A375 (cell line): Measurements from ENCODE around the gene FEV. TPM values are rescaled to one million over a fixed set of nuclear protein-coding genes. Genes with fewer than 3 reads are reported as not detected.

Experiments used
- small RNA-seq: library from RNA; depleted of rRNA; stranded (forward); fragments of <200 nt; gene quantifications from one replicate; pipeline ENCODE3, GENCODE V24; 2014
- total RNA-seq: library from RNA; depleted of rRNA; stranded (reverse); fragments of >200 nt; shearing (Covaris generic); gene quantifications from 2 replicates; pipeline ENCODE4 v1.2.3, GENCODE V29; 2014; rRNA removed

The FEV gene
- not detected in 2 replicates for total RNA-seq

DNA sequence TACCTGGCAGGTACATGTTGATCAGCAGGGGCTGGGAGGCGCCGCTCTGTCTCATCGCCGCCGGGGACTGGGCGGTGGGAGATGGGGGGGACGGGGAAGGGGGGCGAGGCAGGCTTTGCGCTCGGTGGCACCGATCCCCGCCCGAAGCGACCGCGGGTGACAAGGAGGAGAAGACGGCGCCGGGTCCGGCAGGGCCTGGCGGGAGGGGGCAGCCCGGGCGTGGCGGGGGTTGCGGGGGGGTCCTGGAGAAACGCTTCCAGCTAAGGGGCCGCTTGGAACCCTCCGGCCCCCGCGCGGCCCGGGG is at the start of gene FEV:
Gene FEV (minus strand): TSS at position 164 of the 304 bp plus-strand sequence. CDS start 109 bp downstream, at position 55.

DNA sequence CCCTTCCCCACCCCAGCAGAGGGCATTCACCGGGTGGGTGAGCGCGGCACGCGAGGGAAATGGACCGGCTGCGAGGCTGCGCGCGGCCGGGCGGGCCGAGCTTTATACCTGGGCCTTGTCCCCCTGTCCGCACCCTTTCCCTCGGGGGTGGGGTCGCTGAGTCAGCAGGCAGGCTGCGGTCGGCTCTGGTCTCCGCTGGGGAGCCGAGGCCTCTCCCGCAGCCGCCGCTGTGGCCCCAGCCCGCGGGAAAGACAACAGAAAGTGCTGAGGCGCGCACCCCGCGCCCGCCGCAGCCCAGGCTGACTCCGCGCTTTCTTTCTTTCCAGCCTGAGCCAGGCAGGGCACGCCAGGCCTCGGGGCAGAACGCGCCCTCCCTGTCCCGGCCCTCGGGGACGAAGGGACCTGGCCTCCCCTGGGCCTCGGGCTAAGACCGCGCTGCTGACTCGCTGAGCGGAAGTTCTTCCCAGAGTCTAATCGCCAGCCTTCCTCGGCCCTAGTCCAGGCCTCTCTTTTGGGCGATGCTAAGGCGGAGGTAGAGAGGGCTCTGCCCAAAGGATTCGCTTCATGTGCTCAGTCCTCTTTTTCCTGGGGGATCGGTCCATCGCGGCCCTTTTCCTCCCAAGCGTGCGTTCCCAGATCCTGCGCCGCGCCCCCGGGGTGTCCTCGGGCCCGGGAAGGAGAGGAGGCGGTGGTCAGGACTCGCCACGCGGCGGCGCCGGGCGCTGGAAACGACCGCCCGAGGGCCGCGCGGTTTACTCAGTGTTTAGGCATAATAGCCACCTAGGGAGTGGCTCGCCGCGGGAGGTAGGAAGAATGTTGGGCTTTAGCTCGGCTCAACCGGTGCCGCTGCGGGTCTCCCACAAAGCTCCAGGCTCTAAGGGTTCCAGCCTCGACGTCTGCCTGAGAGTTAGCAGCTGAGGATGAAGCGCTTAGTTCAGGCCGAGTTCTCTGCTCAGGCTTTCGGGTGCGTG is 8.6 kb upstream of the FEV start, which contains the start of gene CRYBA2:
Gene CRYBA2 (minus strand): TSS at position 78 of the 971 bp plus-strand sequence. CDS start 246 bp downstream, outside the sequence.

GRCh38 chr2:218959141-218959731 is 25.7 kb downstream of the FEV start, which contains the start of gene CDK5R2:
Gene CDK5R2, plus strand, starts transcription at chr2:218959666. Its CDS starts 155 bp downstream, at chr2:218959821.

Small RNA genes within 50 kb of the gene (small RNA-seq; reads per million reads assigned to genes)
- gene MIR375, result not detected

Other genes starting within 250 kb of the FEV start
- gene CYP27A1, start 203.0 kb downstream of the FEV start, total RNA-seq, result 5.1 and 5.5 TPM in 2 replicates
- not detected in 2 replicates for gene PRKAG3, start 153.4 kb downstream of the FEV start, total RNA-seq
- gene WNT6, start 125.4 kb downstream of the FEV start, total RNA-seq, result not detected in 2 replicates
- gene WNT10A, start 104.3 kb downstream of the FEV start, total RNA-seq, result not detected in 2 replicates
- 0.03 TPM in 1 of 2 replicates, not detected in the other for gene CDK5R2, start 25.5 kb downstream of the FEV start, total RNA-seq
- 4.2 TPM in 1 of 2 replicates, not detected in the other for gene CRYBA2, start 8.2 kb upstream of the FEV start, total RNA-seq
- gene CFAP65, start 56.3 kb upstream of the FEV start, total RNA-seq, result 0.08 TPM in 1 of 2 replicates, not detected in the other
- gene IHH, start 75.7 kb upstream of the FEV start, total RNA-seq, result not detected in 2 replicates
- gene NHEJ1, start 175.6 kb upstream of the FEV start, total RNA-seq, result 9.2 and 12.6 TPM in 2 replicates
- 0.19 and 0.42 TPM in 2 replicates for gene SLC23A3, start 184.8 kb upstream of the FEV start, total RNA-seq
- 21.7 and 25.0 TPM in 2 replicates for gene CNPPD1, start 191.7 kb upstream of the FEV start, total RNA-seq
- 22.8 and 23.2 TPM in 2 replicates for gene RETREG2, start 193.1 kb upstream of the FEV start, total RNA-seq
- gene ZFAND2B, start 221.6 kb upstream of the FEV start, total RNA-seq, result 17.7 and 22.0 TPM in 2 replicates
- 24.7 and 25.5 TPM in 2 replicates for gene ABCB6, start 233.8 kb upstream of the FEV start, total RNA-seq
- 38.7 and 42.7 TPM in 2 replicates for gene ATG9A, start 244.5 kb upstream of the FEV start, total RNA-seq
- 33.5 and 40.4 TPM in 2 replicates for gene ANKZF1, start 244.6 kb upstream of the FEV start, total RNA-seq